IMR-90 (cell line): ENCODE results near the gene BRI3BP. TPM values are rescaled to one million over a fixed set of nuclear protein-coding genes. Genes with fewer than 3 reads are reported as not detected.
"Not testable (repeated sequence)": the region's sequence is repeated elsewhere in the genome, so short reads cannot be mapped to it uniquely, and the experiment has no call there.

Source experiments
- ATAC-seq: fragments of 200-7000 bp; cut with Tn5 transposase; 2 replicates; pipeline ENCODE4 v1.9.1; 2020; ENCODE audit warnings: low read depth, mild to moderate bottlenecking, moderate library complexity
- BruUV-seq: library from RNA; stranded (reverse); fragments of 400-500 nt; replicated peaks from 2 replicates; lab custom pipeline; 2021; lab: Mats Ljungman, UMichigan
- CTCF ChIA-PET: fragments of 300-600 bp; formaldehyde crosslinking; extraction: SDS; loops from one replicate; lab custom pipeline; 2021; ENCODE audit warnings: antibody characterized with exemption; lab: Yijun Ruan, JAX
- POLR2A ChIA-PET: fragments of 300-600 bp; sonication (Branson Sonifier 250); formaldehyde crosslinking; loops from one replicate; lab custom pipeline; 2022; ENCODE audit warnings: antibody characterized with exemption; ENCODE audit not compliant: unreplicated experiment; lab: Charles Lee
- DNase-seq: peaks from one replicate; pipeline ENCODE4 v3.0.0; 2013
- H2AFZ ChIP-seq: replicated peaks from 2 replicates; pipeline ENCODE3; 2013; ENCODE audit warnings: low read length, mild to moderate bottlenecking; ENCODE audit not compliant: poor library complexity
- H2AK5ac ChIP-seq: 2 replicates; pipeline ENCODE4 v1.6.1; 2013; ENCODE audit warnings: low read depth, low read length, inconsistent platforms
- H2AK9ac ChIP-seq: replicated peaks from 2 replicates; pipeline ENCODE3; 2013; ENCODE audit warnings: mild to moderate bottlenecking, low read depth, low read length, moderate library complexity; ENCODE audit not compliant: poor library complexity
- H2BK120ac ChIP-seq: 2 replicates; pipeline ENCODE4 v1.6.1; 2013; ENCODE audit warnings: low read depth, low read length, inconsistent platforms
- H2BK15ac ChIP-seq: 3 replicates; pipeline ENCODE4 v1.6.1; 2013; ENCODE audit warnings: low read depth, low read length, inconsistent platforms
- H2BK20ac ChIP-seq: 2 replicates; pipeline ENCODE4 v1.6.1; 2013; ENCODE audit warnings: low read depth, mild to moderate bottlenecking, inconsistent platforms, low read length, moderate library complexity
- H2BK5ac ChIP-seq: 2 replicates; pipeline ENCODE4 v1.6.1; 2013; ENCODE audit warnings: mild to moderate bottlenecking, low read depth, low read length, inconsistent platforms; ENCODE audit not compliant: poor library complexity, severe bottlenecking
- H3K14ac ChIP-seq: replicated peaks from 2 replicates; pipeline ENCODE4 v1.6.1; 2013; ENCODE audit warnings: low read depth, low read length, inconsistent platforms
- H3K18ac ChIP-seq: 2 replicates; pipeline ENCODE4 v1.6.1; 2013; ENCODE audit warnings: low read depth, low read length, control low read depth
- H3K23ac ChIP-seq: 2 replicates; pipeline ENCODE4 v1.6.1; 2013; ENCODE audit warnings: low read depth, low read length, inconsistent platforms
- H3K27ac ChIP-seq: 2 replicates; pipeline ENCODE4 v1.5.1; 2013; ENCODE audit warnings: mild to moderate bottlenecking, control low read depth, low read length; ENCODE audit not compliant: insufficient read depth
- H3K27me3 ChIP-seq: 2 replicates; pipeline ENCODE4 v1.6.1; 2013; ENCODE audit warnings: low read length; ENCODE audit not compliant: control insufficient read depth, insufficient read depth
- H3K36me3 ChIP-seq: 2 replicates; pipeline ENCODE4 v1.6.1; 2013; ENCODE audit warnings: low read length, mixed read lengths; ENCODE audit not compliant: control insufficient read depth, insufficient read depth
- H3K4ac ChIP-seq: 2 replicates; pipeline ENCODE4 v1.6.1; 2013; ENCODE audit warnings: low read depth, low read length, inconsistent platforms
- H3K4me1 ChIP-seq: 2 replicates; pipeline ENCODE4 v1.6.1; 2013; ENCODE audit warnings: low read length, mixed read lengths; ENCODE audit not compliant: control insufficient read depth, insufficient read depth
- H3K4me2 ChIP-seq: 2 replicates; pipeline ENCODE4 v1.6.1; 2013; ENCODE audit warnings: low read depth, mild to moderate bottlenecking, control low read depth, low read length, moderate library complexity
- H3K4me3 ChIP-seq: 2 replicates; pipeline ENCODE4 v1.5.1; 2013; ENCODE audit warnings: low read depth, mild to moderate bottlenecking, control low read depth, low read length, moderate library complexity; ENCODE audit not compliant: insufficient read depth
- H3K56ac ChIP-seq: 2 replicates; pipeline ENCODE4 v1.6.1; 2013; ENCODE audit warnings: low read length, inconsistent platforms; ENCODE audit not compliant: insufficient read depth; ENCODE audit errors: extremely low read depth
- H3K79me1 ChIP-seq, 2 experiments: 2 replicates each; pipeline ENCODE4 v1.6.1; 2013; ENCODE audit warnings: low read length in 2 of 2, inconsistent platforms in 1 of 2, low read depth in 1 of 2
- H3K9ac ChIP-seq: 2 replicates; pipeline ENCODE4 v1.6.1; 2013; ENCODE audit warnings: low read depth, low read length, control low read depth
- H3K9me1 ChIP-seq: 2 replicates; pipeline ENCODE4 v1.6.1; 2013; ENCODE audit warnings: low read length, inconsistent platforms; ENCODE audit not compliant: insufficient read depth
- H3K9me3 ChIP-seq: 2 replicates; pipeline ENCODE4 v1.6.1; 2013; ENCODE audit warnings: low read length; ENCODE audit not compliant: control insufficient read depth, insufficient read depth
- H4K20me1 ChIP-seq: 2 replicates; pipeline ENCODE4 v1.6.1; 2013; ENCODE audit warnings: low read length, inconsistent platforms; ENCODE audit not compliant: insufficient read depth
- H4K5ac ChIP-seq: 2 replicates; pipeline ENCODE4 v1.6.1; 2013; ENCODE audit warnings: mild to moderate bottlenecking, low read depth, low read length, control low read depth
- H4K8ac ChIP-seq, 2 experiments: 2 replicates each; pipeline ENCODE4 v1.6.1; 2013; ENCODE audit warnings: low read depth in 2 of 2, low read length in 2 of 2, control low read depth in 1 of 2, inconsistent platforms in 1 of 2
- H4K91ac ChIP-seq: 2 replicates; pipeline ENCODE4 v1.6.1; 2013; ENCODE audit warnings: low read depth, low read length, inconsistent platforms; ENCODE audit not compliant: insufficient read depth
- WGBS, 2 experiments: methylation state at CpG; one replicate each; pipeline versions ENCODE4 v1.1.5 to v1.1.7; 2013; ENCODE audit warnings: missing lambda C conversion rate in 2 of 2; ENCODE audit not compliant: insufficient read length in 1 of 2; ENCODE audit errors: extremely low coverage in 2 of 2; 5-methylcytosine and 5-hydroxymethylcytosine counted together
- dilution Hi-C: fragments of 300-500 bp; cut with HindIII; formaldehyde crosslinking; loops from one replicate; pipeline ENCODE4 v1.14.3; 2018; ENCODE audit warnings: low sequenced_read_pairs; ENCODE audit not compliant: unreplicated experiment
- in situ Hi-C: fragments of 300-500 bp; cut with MboI; formaldehyde crosslinking; loops from 3 replicates; pipeline ENCODE4 v1.14.3; 2019; ENCODE audit warnings: low sequenced_read_pairs, inconsistent platforms, mixed read lengths
- intact Hi-C: fragments of 100-400 bp; cut with micrococcal nuclease; formaldehyde crosslinking; loops from 2 replicates; pipeline ENCODE4 v1.10.0; 2022
- polyA plus RNA-seq, 3 experiments: library from polyadenylated mRNA; depleted of rRNA; stranded (reverse); fragments of >200 nt; gene quantifications; 2 replicates each; pipeline ENCODE4 v1.2.3, GENCODE V29; 2012; ENCODE audit warnings: low replicate concordance in 1 of 3
- total RNA-seq: library from RNA; depleted of rRNA; stranded (reverse); fragments of >200 nt; gene quantifications from 2 replicates; pipeline ENCODE4 v1.2.3, GENCODE V29; 2012

BRI3BP gene
- total and polyA plus RNA-seq, 2 of the 4 experiments (the other 2 are of a cell fraction) = 2.5 to 2.8 TPM

DNA sequence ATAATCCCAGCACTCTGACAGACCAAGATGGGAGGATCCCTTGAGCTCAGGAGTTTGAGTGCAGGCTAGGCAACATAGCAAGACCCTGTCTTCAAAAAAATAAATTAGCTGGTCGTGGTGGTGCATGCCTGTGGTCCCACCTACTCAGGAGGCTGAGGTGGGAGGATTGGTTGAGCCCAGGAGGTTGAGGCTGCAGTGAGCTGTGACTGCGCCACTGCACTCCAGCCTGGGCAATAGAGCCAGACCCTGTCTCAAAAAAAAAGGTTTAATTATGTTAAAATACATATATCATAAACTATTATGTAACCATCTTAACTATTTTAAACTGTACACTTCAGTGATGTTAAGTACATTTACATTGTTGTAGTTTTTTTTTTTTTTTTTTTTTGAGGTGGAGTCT, 80.8 kb downstream of the BRI3BP start:
- H3K9me3 ChIP-seq, H3K14ac ChIP-seq, H3K9me1 ChIP-seq, H2BK120ac ChIP-seq, intact Hi-C loops, H3K56ac ChIP-seq, H3K18ac ChIP-seq, H3K9ac ChIP-seq, H2AFZ ChIP-seq, H2BK5ac ChIP-seq, H2BK15ac ChIP-seq, DNase-seq, dilution Hi-C loops, H4K8ac ChIP-seq, H3K27me3 ChIP-seq, BruUV-seq, H4K5ac ChIP-seq, H4K91ac ChIP-seq, H3K4me3 ChIP-seq, in situ Hi-C loops, H2AK9ac ChIP-seq, H2AK5ac ChIP-seq, H4K20me1 ChIP-seq, H3K4ac ChIP-seq, POLR2A ChIA-PET, H3K23ac ChIP-seq, ATAC-seq, H2BK20ac ChIP-seq, CTCF ChIA-PET, H3K4me2 ChIP-seq, H3K27ac ChIP-seq, H3K4me1 ChIP-seq: not testable (repeated sequence)
- WGBS, 2 experiments = no CpG with 5 or more reads among the region's 2 CpGs
- H3K79me1 ChIP-seq = peaks cover 6 to 15% of the 10 kb centered on the region in 2 experiments
- peaks cover 26% of the 10 kb centered on the region for H3K36me3 ChIP-seq
